Measurements from ENCODE around the gene TRIP10. TPM values are rescaled to one million over a fixed set of nuclear protein-coding genes. Genes with fewer than 3 reads are reported as not detected.

The TRIP10 gene
- total RNA-seq, 1 experiment from 2014 or later: 96.6 TPM

DNA sequence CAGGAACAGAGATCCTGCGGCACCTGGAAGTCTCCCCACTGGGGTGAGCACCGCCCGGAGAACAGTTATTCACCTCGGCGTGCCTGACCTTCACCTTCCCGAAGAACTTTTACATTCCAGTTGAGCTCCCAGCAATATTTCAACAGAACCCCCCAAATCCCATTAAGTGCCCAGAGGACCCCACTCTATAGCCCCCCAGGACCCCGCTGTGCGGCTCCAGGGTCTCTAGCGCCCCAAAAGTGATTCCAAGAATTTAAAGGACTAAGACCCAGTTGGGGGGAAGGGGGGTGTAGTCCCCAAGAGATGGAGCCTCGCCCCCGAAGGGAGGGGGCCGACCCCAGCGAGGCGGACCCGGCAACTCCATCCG, 2.6 kb upstream of the TRIP10 start:
- BruUV-seq (replicated peaks): TSS peak; percentile 40
- H3K9ac ChIP-seq (ENCODE audit: low read length): peak overlapping the region; percentile 80
- H4K20me1 ChIP-seq (ENCODE audit: low read length): no peaks in the 10 kb centered on the region
- ChIA-PET CTCF (interaction anchor here (0.6 to 2.3 kb wide), 8 partner anchors 63 to 611 kb away, joined by 3 to 40 read pairs (median 5); no protein-coding TSS in a partner anchor), POLR2A (ENCODE audit: unreplicated experiment) (interaction anchor here (0.6 kb wide), 1 partner anchor 199 kb away, joined by 4 read pairs; no protein-coding TSS in a partner anchor)
- TF ChIP-seq EZH2 (IDR thresholded peaks at IDR 0.05; ENCODE audit: low read length, unreplicated experiment): no peak
- TF ChIP-seq EZH2phosphoT487 (IDR thresholded peaks at IDR 0.05; ENCODE audit: borderline replicate concordance, low read length): no peak
- TF ChIP-seq, protein P1, sequence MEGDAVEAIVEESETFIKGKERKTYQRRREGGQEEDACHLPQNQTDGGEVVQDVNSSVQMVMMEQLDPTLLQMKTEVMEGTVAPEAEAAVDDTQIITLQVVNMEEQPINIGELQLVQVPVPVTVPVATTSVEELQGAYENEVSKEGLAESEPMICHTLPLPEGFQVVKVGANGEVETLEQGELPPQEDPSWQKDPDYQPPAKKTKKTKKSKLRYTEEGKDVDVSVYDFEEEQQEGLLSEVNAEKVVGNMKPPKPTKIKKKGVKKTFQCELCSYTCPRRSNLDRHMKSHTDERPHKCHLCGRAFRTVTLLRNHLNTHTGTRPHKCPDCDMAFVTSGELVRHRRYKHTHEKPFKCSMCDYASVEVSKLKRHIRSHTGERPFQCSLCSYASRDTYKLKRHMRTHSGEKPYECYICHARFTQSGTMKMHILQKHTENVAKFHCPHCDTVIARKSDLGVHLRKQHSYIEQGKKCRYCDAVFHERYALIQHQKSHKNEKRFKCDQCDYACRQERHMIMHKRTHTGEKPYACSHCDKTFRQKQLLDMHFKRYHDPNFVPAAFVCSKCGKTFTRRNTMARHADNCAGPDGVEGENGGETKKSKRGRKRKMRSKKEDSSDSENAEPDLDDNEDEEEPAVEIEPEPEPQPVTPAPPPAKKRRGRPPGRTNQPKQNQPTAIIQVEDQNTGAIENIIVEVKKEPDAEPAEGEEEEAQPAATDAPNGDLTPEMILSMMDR (conservative IDR thresholded peaks at IDR 0.05; ENCODE audit: low read depth, low read length): no peak; the same call in 1 of the 2 replicates
- H3F3A ChIP-seq (ENCODE audit: low read length, unreplicated experiment): no peaks in the 10 kb centered on the region
- H3K4me3 ChIP-seq (ENCODE audit: low read length): peak overlapping the region; percentile 83
- no peaks in the 10 kb centered on the region for H3K9me2 ChIP-seq (replicated peaks; ENCODE audit: low read length)
- no peaks in the 10 kb centered on the region for H3K9me3 ChIP-seq (ENCODE audit: low read length)
- peak overlapping the region; percentile 71 for H2AFZ ChIP-seq (ENCODE audit: low read length)
- peaks cover 35% of the 10 kb centered on the region for H3K79me2 ChIP-seq (ENCODE audit: low read length)
- peaks cover 28% of the 10 kb centered on the region for H3K4me1 ChIP-seq (ENCODE audit: insufficient read depth, low read length)
- peak overlapping the region; percentile 93 for H3K4me2 ChIP-seq (ENCODE audit: low read length)
- intact Hi-C loops (cut with micrococcal nuclease): loop anchor here (1.0 to 5.0 kb wide), 4 partner anchors 30 to 221 kb away; partner anchors contain the start of gene SH2D3A
- H3K27me3 ChIP-seq (ENCODE audit: low read length): no peaks in the 10 kb centered on the region
- ATAC-seq (peak; percentile 13), DNase-seq (no peak)
- peak overlapping the region; percentile 31 for H3K27ac ChIP-seq (ENCODE audit: low read length)
- no peaks in the 10 kb centered on the region for H3K36me3 ChIP-seq (ENCODE audit: low read depth, low read length)

DNA sequence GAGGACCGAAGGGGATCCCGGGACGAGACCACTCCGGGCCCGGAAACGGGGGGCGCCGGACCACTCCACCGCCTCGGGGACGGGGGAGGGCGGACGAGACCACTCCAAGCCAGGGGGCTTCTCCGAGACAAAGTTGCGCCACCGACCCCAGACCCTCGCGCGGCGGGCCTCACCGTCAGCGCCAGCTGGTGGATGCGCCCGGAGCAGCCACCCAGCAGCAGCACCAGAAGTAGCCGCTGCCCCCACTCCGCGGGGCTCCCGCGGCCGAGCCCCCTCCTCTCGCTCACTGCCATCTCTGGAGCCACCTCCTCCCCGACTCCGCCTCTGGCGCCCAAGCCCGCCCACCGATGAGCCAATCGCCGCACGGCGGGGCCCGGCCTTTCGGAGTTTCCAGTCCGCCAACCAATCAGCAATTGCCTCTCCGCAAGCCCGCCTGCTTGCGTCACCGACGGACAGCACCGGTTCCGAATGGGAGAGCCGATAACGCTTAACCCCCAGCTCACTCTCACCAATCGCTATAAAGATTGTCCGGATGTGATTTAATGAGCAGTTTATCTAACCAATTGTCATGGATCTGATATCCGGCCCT, 2.1 kb upstream of the TRIP10 start, which contains the start of gene GPR108:
Gene GPR108, minus strand, starts transcription at position 297 of the 589 bp plus-strand sequence. Its CDS starts 4 bp downstream, at position 293.
- Histone ChIP-seq H3K4me2 (ENCODE audit: low read length) (peak within 1 kb of the TSS; percentile 95), H3K4me3 (ENCODE audit: low read length) (peak within 1 kb of the TSS; percentile 83), H3K36me3 (ENCODE audit: low read depth, low read length) (no peaks in the 10 kb centered on the region), H3K4me1 (ENCODE audit: insufficient read depth, low read length) (peaks cover 28% of the 10 kb centered on the region), H3K27me3 (ENCODE audit: low read length) (no peaks in the 10 kb centered on the region), H3K9ac (ENCODE audit: low read length) (peak within 1 kb of the TSS; percentile 80), H3K9me2 (replicated peaks; ENCODE audit: low read length) (no peaks in the 10 kb centered on the region), H3K27ac (ENCODE audit: low read length) (peak within 1 kb of the TSS; percentile 50), H3F3A (ENCODE audit: low read length, unreplicated experiment) (no peaks in the 10 kb centered on the region), H3K9me3 (ENCODE audit: low read length) (no peaks in the 10 kb centered on the region), H2AFZ (ENCODE audit: low read length) (peak within 1 kb of the TSS; percentile 96), H3K79me2 (ENCODE audit: low read length) (peaks cover 40% of the 10 kb centered on the region), H4K20me1 (ENCODE audit: low read length) (no peaks in the 10 kb centered on the region)
- ChIA-PET CTCF (interaction anchor here (0.6 to 2.3 kb wide), 4 partner anchors 125 to 284 kb away, joined by 6 to 40 read pairs (median 8); no protein-coding TSS in a partner anchor), POLR2A (ENCODE audit: unreplicated experiment) (no interaction called here)
- no TSS peak for BruUV-seq (replicated peaks)
- ATAC-seq (peak; percentile 65), DNase-seq (peak; percentile 68)
- TF ChIP-seq EZH2phosphoT487 (IDR thresholded peaks at IDR 0.05; ENCODE audit: borderline replicate concordance, low read length): no peak
- TF ChIP-seq, protein P1 (conservative IDR thresholded peaks at IDR 0.05; ENCODE audit: low read depth, low read length): no peak
- TF ChIP-seq EZH2 (IDR thresholded peaks at IDR 0.05; ENCODE audit: low read length, unreplicated experiment): no peak
- intact Hi-C loops (cut with micrococcal nuclease): loop anchor here (1.0 to 5.0 kb wide), 3 partner anchors 30 to 221 kb away; partner anchors contain the start of gene SH2D3A
